ENCODE measurements around the gene LEP.

The LEP gene

DNA sequence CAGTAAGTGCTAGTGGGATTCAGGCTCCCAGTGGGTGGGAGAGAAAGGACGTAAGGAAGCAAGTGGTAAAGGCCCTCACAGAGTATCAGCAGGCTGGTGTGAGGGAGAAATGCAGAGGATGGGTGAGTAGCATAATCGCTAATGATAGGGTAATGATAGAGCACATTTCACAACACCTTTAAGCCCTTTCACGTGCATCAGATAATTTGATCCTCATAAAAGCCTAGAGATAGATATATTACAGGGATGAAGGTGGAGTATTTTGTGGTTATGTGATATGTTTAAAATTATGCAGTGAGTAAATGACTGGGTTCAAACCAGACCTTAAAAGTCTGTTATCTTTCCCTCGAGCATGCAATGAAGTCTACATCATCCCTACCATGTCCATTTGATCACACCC, 10.3 kb downstream of the LEP start:
- peaks cover 9% of the 10 kb centered on the region; the same call in 1 of the 2 replicates for H3K27me3 ChIP-seq (ENCODE audit: low read depth, low read length)
- H3K9me3 ChIP-seq (ENCODE audit: insufficient read depth, low read length) = no peaks in the 10 kb centered on the region
- no peaks in the 10 kb centered on the region for H4K20me1 ChIP-seq (ENCODE audit: insufficient read depth, low read length)
- no peak for TF ChIP-seq EZH2phosphoT487 (IDR thresholded peaks at IDR 0.05; ENCODE audit: low read depth)
- TF ChIP-seq, protein P1, sequence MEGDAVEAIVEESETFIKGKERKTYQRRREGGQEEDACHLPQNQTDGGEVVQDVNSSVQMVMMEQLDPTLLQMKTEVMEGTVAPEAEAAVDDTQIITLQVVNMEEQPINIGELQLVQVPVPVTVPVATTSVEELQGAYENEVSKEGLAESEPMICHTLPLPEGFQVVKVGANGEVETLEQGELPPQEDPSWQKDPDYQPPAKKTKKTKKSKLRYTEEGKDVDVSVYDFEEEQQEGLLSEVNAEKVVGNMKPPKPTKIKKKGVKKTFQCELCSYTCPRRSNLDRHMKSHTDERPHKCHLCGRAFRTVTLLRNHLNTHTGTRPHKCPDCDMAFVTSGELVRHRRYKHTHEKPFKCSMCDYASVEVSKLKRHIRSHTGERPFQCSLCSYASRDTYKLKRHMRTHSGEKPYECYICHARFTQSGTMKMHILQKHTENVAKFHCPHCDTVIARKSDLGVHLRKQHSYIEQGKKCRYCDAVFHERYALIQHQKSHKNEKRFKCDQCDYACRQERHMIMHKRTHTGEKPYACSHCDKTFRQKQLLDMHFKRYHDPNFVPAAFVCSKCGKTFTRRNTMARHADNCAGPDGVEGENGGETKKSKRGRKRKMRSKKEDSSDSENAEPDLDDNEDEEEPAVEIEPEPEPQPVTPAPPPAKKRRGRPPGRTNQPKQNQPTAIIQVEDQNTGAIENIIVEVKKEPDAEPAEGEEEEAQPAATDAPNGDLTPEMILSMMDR (IDR thresholded peaks at IDR 0.05; ENCODE audit: low read depth, low read length) = no peak
- H3K36me3 ChIP-seq (replicated peaks; ENCODE audit: low read depth, low read length) = no peaks in the 10 kb centered on the region
- no peak overlapping the region for H3K27ac ChIP-seq (ENCODE audit: low read length)
- no peaks in the 10 kb centered on the region for H3K79me2 ChIP-seq (ENCODE audit: low read length)
- H3K4me1 ChIP-seq (ENCODE audit: low read length) = no peaks in the 10 kb centered on the region
- no peak overlapping the region for H3K4me3 ChIP-seq (ENCODE audit: low read length)
- no peak overlapping the region for H3K4me2 ChIP-seq (ENCODE audit: low read length)
- no peak overlapping the region for H2AFZ ChIP-seq (ENCODE audit: low read depth, low read length)
- no peak overlapping the region for H3K9ac ChIP-seq (ENCODE audit: low read length)

DNA sequence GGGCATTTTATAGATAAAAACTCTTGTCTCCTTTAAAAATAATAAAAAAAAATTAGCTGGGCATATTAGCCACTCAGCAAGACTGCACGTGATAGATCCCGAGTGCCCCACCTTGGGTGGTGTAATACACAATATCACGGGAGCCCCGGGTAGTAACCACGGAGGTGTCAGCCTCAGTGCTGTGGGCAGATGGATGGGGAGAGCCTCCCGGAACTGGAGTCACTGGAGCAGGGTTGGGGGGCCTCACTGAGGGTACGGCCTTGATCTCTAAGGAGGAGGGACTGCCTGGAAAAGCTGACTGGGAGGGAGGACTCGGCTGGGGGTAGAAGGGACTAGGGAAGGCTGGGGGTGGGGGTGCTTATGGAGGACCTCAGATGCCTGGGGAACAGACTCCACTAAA, 12.6 kb downstream of the LEP start:
- Histone ChIP-seq H2AFZ (ENCODE audit: low read depth, low read length) (no peak overlapping the region), H3K27me3 (ENCODE audit: low read depth, low read length) (peaks cover 9% of the 10 kb centered on the region; the same call in 1 of the 2 replicates), H3K4me1 (ENCODE audit: low read length) (no peaks in the 10 kb centered on the region), H4K20me1 (ENCODE audit: insufficient read depth, low read length) (no peaks in the 10 kb centered on the region), H3K4me3 (ENCODE audit: low read length) (no peak overlapping the region), H3K9me3 (ENCODE audit: insufficient read depth, low read length) (no peaks in the 10 kb centered on the region), H3K79me2 (ENCODE audit: low read length) (no peaks in the 10 kb centered on the region), H3K4me2 (ENCODE audit: low read length) (no peak overlapping the region), H3K36me3 (replicated peaks; ENCODE audit: low read depth, low read length) (no peaks in the 10 kb centered on the region), H3K9ac (ENCODE audit: low read length) (no peak overlapping the region), H3K27ac (ENCODE audit: low read length) (no peak overlapping the region)
- TF ChIP-seq, protein P1 (IDR thresholded peaks at IDR 0.05; ENCODE audit: low read depth, low read length) = no peak
- TF ChIP-seq EZH2phosphoT487 (IDR thresholded peaks at IDR 0.05; ENCODE audit: low read depth) = no peak

DNA sequence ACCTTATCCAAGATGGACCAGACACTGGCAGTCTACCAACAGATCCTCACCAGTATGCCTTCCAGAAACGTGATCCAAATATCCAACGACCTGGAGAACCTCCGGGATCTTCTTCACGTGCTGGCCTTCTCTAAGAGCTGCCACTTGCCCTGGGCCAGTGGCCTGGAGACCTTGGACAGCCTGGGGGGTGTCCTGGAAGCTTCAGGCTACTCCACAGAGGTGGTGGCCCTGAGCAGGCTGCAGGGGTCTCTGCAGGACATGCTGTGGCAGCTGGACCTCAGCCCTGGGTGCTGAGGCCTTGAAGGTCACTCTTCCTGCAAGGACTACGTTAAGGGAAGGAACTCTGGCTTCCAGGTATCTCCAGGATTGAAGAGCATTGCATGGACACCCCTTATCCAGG, 13.4 kb downstream of the LEP start:
- Histone ChIP-seq H3K4me2 (ENCODE audit: low read length) (no peak overlapping the region), H3K4me3 (ENCODE audit: low read length) (no peak overlapping the region), H3K4me1 (ENCODE audit: low read length) (no peaks in the 10 kb centered on the region), H4K20me1 (ENCODE audit: insufficient read depth, low read length) (no peaks in the 10 kb centered on the region), H3K27ac (ENCODE audit: low read length) (no peak overlapping the region), H3K9ac (ENCODE audit: low read length) (no peak overlapping the region), H3K9me3 (ENCODE audit: insufficient read depth, low read length) (no peaks in the 10 kb centered on the region), H3K27me3 (ENCODE audit: low read depth, low read length) (0 out of 2 replicates have a peak, but pooled peaks cover 6% of the 10 kb centered on the region), H3K79me2 (ENCODE audit: low read length) (no peaks in the 10 kb centered on the region), H3K36me3 (replicated peaks; ENCODE audit: low read depth, low read length) (no peaks in the 10 kb centered on the region), H2AFZ (ENCODE audit: low read depth, low read length) (no peak overlapping the region)
- TF ChIP-seq EZH2phosphoT487 (IDR thresholded peaks at IDR 0.05; ENCODE audit: low read depth) = no peak
- TF ChIP-seq, protein P1 (IDR thresholded peaks at IDR 0.05; ENCODE audit: low read depth, low read length) = no peak

DNA sequence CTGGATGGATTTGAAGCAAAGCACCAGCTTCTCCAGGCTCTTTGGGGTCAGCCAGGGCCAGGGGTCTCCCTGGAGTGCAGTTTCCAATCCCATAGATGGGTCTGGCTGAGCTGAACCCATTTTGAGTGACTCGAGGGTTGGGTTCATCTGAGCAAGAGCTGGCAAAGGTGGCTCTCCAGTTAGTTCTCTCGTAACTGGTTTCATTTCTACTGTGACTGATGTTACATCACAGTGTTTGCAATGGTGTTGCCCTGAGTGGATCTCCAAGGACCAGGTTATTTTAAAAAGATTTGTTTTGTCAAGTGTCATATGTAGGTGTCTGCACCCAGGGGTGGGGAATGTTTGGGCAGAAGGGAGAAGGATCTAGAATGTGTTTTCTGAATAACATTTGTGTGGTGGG, 14.2 kb downstream of the LEP start:
- 0 out of 2 replicates have a peak, but pooled peaks cover 2% of the 10 kb centered on the region for H3K27me3 ChIP-seq (ENCODE audit: low read depth, low read length)
- H3K9me3 ChIP-seq (ENCODE audit: insufficient read depth, low read length) = no peaks in the 10 kb centered on the region
- no peak overlapping the region for H3K27ac ChIP-seq (ENCODE audit: low read length)
- no peaks in the 10 kb centered on the region for H3K79me2 ChIP-seq (ENCODE audit: low read length)
- TF ChIP-seq, protein P1 (IDR thresholded peaks at IDR 0.05; ENCODE audit: low read depth, low read length) = no peak
- no peak for TF ChIP-seq EZH2phosphoT487 (IDR thresholded peaks at IDR 0.05; ENCODE audit: low read depth)
- H2AFZ ChIP-seq (ENCODE audit: low read depth, low read length) = no peak overlapping the region
- no peaks in the 10 kb centered on the region for H3K36me3 ChIP-seq (replicated peaks; ENCODE audit: low read depth, low read length)
- no peaks in the 10 kb centered on the region for H4K20me1 ChIP-seq (ENCODE audit: insufficient read depth, low read length)
- H3K4me3 ChIP-seq (ENCODE audit: low read length) = no peak overlapping the region
- no peaks in the 10 kb centered on the region for H3K4me1 ChIP-seq (ENCODE audit: low read length)
- H3K9ac ChIP-seq (ENCODE audit: low read length) = no peak overlapping the region
- H3K4me2 ChIP-seq (ENCODE audit: low read length) = 0 out of 2 replicates have a peak overlapping the region, but pooled peaks have one; percentile 27
